Body of pancreas (tissue), 4 donors: Measurements from ENCODE around the gene HOXC6.

ENCODE experiments used
- CTCF ChIP-seq, 7 experiments: fragments of 450-650 bp in 4 of 7; fragments of 200-600 bp in 3 of 7; sonication (generic) in 3 of 7; IDR thresholded peaks; one replicate each; pipeline ENCODE4 v1.5.1; 2016 to 2019; ENCODE audit warnings: antibody characterized with exemption in 7 of 7
- POLR2A ChIP-seq, 3 donors: fragments of 450-650 bp; IDR thresholded peaks; one replicate each; pipeline ENCODE4 v1.6.1; 2016; ENCODE audit warnings: antibody characterized with exemption in 3 of 3, mild to moderate bottlenecking in 2 of 3

GRCh38 chr12:54033106-54033979 is 5.1 kb downstream of the HOXC6 start:
- TF ChIP-seq CTCF (IDR thresholded peaks at IDR 0.05) (no peak), POLR2A (IDR thresholded peaks at IDR 0.05) (no peak)
